Measurements from ENCODE around the gene CDON.

The CDON gene

DNA sequence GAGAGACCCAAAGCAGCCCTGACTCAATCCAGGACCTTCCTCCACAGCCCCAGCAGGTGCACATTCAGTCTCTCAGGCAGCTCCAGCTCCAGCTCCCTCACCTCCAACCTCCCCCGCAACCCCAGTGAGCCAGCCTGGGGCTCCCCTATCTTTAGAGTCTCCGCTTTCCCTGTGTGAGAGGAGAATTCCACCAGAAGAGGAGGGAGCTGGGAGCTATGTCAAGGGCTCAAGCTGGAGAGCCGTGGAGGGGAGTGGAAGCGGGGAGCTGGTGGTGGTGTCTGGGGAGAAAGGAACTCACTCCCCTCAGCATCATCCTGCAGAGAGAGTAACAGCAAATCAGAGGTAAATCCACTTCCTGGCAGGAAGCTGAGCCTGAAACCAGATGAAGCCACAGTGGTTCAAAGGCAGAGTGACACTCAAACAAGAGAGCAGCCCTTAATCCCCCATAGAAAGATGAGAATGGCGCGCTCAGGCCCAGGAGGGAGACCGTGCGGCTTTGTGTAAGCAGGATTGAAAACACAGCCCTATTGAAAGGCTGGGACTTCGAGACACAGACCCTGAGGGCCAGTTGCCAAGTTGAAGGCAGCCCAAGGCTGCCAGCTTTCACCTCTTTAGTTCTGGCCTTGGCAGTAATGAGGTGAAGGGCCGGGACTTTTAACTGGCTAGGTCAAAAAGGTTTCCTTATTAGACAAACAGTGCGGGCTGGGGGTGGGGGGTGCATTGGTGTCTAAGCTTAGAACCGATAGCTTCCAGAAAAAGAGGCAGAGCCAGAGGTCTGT is 21.4 kb upstream of the CDON start:
- peak in 1 of 3 experiments; percentile 9 for DNase-seq (ENCODE audit: low read depth in 3 of 3)

- DNase-seq (ENCODE audit: low read depth in 3 of 3), result no peak
These were observed 19.8 kb upstream of the CDON start for GRCh38 chr11:126082251-126083109.

DNA sequence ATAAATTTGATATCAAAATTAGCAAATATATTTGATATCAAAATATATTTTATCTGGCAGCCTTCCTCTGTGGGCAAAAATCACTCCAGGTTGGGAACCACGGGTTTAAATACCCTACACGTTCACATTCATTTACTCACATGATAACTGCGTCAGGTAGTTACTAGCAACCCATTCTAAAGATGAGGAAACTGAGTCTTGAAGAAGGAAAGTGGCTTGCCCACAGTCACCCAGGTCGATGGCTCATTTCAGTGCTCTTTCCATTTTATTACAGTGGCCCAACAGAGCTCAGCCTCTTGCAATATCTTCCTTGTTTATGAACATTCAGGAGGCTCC is 19.2 kb upstream of the CDON start:
- no peak for DNase-seq (ENCODE audit: low read depth in 3 of 3)

DNA sequence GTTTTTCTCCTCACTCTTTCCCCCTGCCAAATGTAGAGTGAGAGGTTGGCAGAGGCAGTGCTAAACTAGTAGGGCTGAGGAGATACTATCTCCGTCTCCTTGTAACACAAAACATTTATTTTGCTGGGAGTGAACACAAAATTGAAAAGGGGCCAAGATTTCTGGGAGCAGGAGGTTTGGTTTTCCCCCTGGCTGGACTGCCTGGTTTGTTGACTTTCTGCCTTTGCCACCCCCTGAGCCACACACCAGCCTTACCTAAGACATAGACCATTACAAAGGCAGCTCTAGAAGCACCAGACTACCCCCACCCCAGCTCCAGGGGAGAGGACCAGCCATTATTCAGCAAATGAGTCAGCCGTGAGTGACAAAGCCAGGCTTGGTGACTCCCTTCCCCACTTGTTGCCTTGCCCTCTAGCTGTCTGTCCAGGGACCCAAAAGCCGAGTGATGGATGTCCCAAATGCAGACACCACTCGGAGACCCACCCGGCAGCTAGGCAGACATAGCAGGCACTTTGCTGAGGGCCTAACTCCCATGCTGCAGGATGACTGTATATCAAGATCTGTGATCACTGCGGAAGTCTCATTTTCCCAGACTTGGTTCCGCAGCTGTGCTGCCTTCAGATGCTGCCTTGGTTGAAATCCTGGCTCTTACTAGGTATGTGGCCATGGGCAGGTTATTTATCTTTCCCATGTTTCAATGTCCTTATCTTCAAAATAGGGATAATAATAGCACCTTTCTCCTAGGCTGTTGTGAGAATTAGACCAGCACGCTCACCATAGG is 17.7 kb upstream of the CDON start:
- no peak for DNase-seq (ENCODE audit: low read depth in 3 of 3)

GRCh38 chr11:126079621-126080124 is 17.0 kb upstream of the CDON start:
- DNase-seq (ENCODE audit: low read depth in 3 of 3), result no peak

DNA sequence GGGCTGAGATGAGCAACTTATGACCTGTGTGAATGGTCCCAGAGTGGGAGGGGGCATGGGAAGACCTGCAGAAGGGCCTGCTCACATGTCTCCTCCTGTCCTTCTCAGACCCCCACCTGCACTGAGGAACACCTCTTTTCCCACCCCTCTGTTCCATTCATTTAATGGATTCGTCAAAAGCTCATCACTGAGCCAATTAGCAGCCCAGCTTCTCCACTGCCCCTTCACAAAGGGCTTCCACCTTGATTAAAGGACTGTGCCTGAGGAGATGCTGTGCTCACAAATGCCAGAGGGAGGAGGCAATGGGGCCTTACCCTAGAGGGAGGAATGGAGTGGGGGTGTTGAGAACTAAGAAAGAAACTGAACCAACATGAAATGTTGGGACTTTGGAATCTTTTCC is 14.0 kb upstream of the CDON start:
- no peak for DNase-seq (ENCODE audit: low read depth in 3 of 3)

- no peak for DNase-seq (ENCODE audit: low read depth in 3 of 3)
These were observed 10.3 kb upstream of the CDON start for GRCh38 chr11:126072801-126073594.

DNA sequence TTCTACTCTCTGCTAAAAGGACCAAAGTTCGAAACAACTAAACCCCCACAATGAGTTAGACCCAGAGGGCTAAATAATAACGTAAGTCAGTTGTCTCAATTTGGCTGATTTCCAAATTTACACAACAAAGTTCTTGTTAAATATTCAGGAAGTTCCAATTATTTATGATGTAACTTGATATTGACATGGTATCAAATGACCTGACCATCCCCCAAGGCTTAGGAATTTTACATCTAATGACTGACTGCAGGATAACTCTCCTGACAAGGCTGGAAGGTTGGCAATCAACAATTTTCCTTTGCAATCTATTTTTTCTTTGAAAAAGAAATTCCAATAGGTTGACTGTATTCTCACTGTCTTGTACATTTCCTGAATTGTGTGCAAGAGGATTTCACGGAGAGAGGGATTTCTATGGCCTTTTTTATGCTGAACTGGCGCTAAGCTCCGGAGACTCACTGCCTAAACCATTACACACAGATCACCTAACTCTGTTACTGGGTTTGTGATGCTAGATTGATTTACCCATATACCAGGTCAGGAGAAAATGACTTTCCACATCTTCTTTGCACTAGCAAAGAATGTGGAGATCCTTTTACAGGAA is 9.6 kb upstream of the CDON start:
- DNase-seq (ENCODE audit: low read depth in 3 of 3), result no peak

GRCh38 chr11:126063507-126063852 is 814 bp upstream of the CDON start:
- DNase-seq (ENCODE audit: low read depth in 3 of 3), result no peak

GRCh38 chr11:126061707-126062678 is 673 bp downstream of the CDON start:
- DNase-seq (ENCODE audit: low read depth in 3 of 3), result no peak

DNA sequence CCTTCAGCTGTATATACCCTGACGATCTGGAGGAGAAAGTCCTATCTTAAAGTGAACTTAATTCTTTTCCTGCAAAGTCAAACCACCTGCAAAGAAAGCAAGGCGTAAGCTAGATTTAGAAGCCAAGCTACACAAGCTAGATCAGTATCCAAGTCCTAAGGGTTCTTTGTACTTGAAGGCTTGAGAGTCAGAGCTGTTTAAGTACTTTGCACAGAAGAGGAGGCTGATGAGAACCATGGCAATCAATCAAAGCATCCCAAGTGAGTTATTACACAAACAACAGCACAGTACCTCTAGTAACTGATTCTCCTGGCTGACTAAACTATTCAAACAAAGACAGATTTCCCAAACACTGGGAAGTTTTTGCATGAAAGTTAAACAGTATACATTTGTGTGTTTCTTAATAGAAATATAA is 1.9 kb downstream of the CDON start:
- no peak for DNase-seq (ENCODE audit: low read depth in 3 of 3)

DNA sequence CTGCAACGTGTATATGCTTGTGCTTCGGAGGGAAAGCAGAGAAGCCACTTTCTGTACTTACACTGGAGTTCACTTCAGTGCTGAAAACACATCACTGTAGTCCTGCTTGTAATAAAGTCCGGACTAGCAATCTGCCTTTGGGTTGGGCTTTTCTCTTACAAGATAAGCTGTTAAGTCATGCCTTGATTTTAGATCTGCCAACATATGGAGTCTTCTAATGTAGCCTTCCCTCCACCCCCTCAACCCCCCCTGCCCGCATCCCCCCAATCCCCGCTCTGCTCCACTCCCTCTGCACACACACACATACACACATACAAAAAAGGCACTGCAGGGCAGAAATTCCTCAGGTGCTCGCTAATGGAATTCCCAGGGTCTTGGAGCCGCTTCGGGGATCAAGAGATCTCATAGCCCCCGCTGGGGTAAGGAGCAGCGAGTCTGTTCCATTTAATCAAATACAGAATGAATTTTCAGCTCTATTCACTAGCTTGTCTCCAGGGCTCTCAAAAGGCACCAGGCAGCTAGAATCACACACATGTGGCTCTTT is 3.4 kb downstream of the CDON start:
- DNase-seq (ENCODE audit: low read depth in 3 of 3), result no peak

DNA sequence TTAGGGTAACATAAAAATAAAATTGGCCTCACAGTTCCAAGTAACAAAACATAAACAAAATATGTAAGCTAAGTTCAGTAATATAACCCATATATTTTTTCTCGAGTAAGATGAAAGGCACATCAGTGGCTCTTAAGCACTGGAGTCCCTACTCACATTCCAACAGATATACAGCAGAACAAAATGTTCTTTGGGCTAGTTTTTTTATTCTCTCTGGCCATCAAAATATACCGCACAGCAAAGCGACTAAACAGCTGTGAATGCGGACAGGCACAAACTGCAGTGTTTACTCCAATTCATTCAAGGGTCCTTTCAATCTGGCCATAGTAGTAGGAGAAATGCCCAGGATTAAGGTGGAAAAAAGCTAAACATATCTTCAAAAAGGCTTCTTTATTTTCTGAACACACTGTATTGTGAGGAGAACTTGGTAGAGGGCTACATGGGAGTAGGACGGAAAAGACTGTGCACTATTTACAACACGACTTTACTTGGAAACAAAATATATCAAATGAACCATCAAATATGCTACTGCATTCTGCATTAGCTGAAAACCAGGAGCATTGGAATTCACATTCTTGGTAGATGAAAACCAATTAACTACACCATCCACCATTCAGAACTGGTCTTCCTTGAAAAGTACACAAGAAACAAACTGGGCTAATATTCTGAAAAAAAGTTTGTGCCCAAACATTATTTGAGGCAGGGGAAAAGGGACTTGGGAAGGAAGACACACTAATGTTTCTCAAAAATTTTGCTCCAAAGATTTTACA is 4.4 kb downstream of the CDON start:
- DNase-seq (ENCODE audit: low read depth in 3 of 3), result no peak

DNA sequence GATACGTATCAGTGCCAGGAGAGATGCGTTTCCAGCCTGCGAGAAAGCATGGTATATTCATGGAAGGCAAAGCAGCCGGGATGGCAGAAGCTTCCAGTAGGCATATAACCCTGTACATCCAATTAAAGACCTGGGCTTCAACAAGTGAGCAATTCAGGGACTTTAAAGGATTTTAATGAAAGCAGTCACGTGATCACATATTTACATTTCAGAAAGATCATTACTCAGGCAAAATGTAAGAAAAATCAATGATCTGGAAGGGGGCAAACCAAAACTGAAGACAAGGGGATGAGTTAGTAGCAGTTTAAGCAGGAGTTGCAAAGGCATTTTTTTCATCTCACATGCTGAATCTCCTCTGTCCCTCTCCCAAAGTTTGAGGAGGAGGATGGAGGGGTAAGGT is 7.8 kb downstream of the CDON start:
- no peak for DNase-seq (ENCODE audit: low read depth in 3 of 3)

DNA sequence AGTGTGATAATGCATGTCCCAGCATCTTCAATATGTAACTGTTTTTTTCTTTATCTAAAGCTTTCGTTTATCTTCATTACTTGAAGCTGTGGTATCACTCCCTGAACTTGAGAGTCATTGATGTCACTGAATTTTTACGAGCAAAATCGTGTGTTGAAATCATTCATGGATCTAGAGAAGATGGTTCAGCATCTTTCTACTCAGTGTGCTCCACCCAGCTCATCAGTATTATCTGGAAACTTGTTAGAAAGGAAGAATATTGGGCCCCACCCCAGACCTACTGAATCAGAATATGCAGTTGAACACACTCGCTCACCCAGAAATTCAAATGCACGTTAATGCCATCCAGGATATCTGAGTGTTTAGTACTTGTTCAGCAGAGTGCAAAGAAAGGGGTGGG is 8.3 kb downstream of the CDON start:
- DNase-seq (ENCODE audit: low read depth in 3 of 3), result no peak

DNA sequence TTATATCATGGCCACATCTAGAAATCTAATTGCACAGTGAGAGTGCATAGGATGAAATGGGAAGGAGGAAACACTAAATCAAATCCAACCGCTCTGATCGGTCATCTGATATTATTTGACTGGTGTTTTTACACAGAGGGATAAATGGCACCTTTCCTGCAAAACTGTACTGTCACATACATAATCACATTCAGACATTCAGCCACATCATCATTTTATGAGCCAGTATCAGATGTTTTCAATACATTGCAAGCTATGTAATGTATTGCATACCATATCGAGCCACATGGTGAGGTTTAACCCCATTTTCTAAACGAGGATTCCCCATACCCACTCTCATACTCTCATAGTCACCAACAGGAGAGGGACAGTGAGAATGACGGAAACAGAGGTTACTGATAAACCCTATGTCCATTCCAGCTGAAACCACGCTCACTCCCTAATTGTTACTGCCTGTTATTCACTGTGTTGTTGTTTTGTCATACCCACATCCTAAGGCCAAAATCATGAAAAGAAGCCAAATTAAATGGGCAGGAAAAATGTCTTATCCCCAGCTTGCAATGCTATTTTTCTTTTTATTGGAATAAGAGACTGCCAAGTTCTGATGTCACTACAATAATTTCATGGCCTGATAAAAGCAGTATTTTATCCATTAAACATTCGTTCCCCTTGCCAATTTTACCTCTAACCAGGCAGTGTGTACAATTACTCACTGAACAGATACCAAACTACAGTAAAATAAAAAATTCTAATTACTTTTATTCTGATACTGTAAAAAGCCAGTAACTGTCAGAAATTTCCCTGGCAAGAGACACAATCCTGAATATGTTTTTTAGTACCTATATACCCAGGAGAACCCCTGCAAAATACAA is 9.0 kb downstream of the CDON start:
- DNase-seq (ENCODE audit: low read depth in 3 of 3), result no peak

- DNase-seq (ENCODE audit: low read depth in 3 of 3), result no peak
These were observed 11.5 kb downstream of the CDON start for GRCh38 chr11:126051117-126051516.

DNA sequence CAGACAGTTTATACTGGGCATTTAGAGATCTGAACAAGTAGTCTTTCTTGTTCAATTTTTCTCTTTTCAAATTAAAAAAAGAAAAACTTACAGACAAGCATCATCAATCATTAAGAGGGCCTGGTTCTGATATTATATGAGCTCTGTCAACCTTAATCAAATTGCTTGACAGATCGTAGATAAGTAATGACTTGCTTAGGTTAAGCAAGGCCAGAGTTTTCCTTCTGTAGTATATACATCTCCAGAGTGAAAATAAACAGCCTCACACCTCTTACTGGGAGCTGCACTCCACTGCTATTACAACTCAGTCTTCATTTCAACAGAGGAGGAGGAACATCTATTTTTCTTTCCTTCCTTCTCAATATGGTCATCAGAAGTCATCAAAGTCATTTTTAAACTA is 13.5 kb downstream of the CDON start:
- DNase-seq (ENCODE audit: low read depth in 3 of 3), result no peak

All from stimulated activated CD4-positive, alpha-beta T cell treated with anti-CD3 and anti-CD28 coated beads, TNF-alpha, amount 100 ng/mL, for 4 hours (primary cell).